HepG2 (cell line): ENCODE data around the gene DHRS13. TPM values are rescaled to one million over a fixed set of nuclear protein-coding genes. Genes with fewer than 3 reads are reported as not detected.
A peak's percentile ranks its signal among the peaks of the same experiment; 100 is the strongest.

Source experiments
- BRCA1 ChIP-seq: sonication (generic); formaldehyde crosslinking; IDR thresholded peaks from 2 replicates; pipeline ENCODE4 v1.4.0; 2020; ENCODE audit warnings: missing genetic modification reagents
- DZIP1 ChIP-seq: sonication (generic); formaldehyde crosslinking; IDR thresholded peaks from 2 replicates; pipeline ENCODE4 v1.5.0; 2020; ENCODE audit warnings: mild to moderate bottlenecking, missing genetic modification reagents
- GATAD2A ChIP-seq: IDR thresholded peaks from 2 replicates; pipeline ENCODE4 v1.6.1; 2016
- GMEB1 ChIP-seq: sonication (generic); formaldehyde crosslinking; IDR thresholded peaks from 2 replicates; pipeline ENCODE4 v1.5.1; 2020; ENCODE audit warnings: missing genetic modification reagents, mild to moderate bottlenecking, borderline replicate concordance
- KAT8 ChIP-seq: IDR thresholded peaks from 2 replicates; pipeline ENCODE4 v1.6.1; 2016; ENCODE audit warnings: missing genetic modification reagents, missing compliant biosample characterization
- KDM4B ChIP-seq: sonication (generic); formaldehyde crosslinking; IDR thresholded peaks from 2 replicates; pipeline ENCODE4 v1.4.0; 2020; ENCODE audit warnings: missing genetic modification reagents
- LRRFIP1 ChIP-seq: sonication (generic); formaldehyde crosslinking; conservative IDR thresholded peaks from 2 replicates; pipeline ENCODE4 v1.4.0; 2020; ENCODE audit warnings: missing genetic modification reagents
- NFE2L2 ChIP-seq: fragments of 150-350 bp; IDR thresholded peaks from 2 replicates; pipeline ENCODE4 v1.6.1; 2014; ENCODE audit warnings: low read length
- NKX3-1 ChIP-seq: sonication (generic); formaldehyde crosslinking; IDR thresholded peaks from 2 replicates; pipeline ENCODE4 v1.5.0; 2020; ENCODE audit warnings: missing genetic modification reagents
- NR3C1 ChIP-seq: sonication (generic); formaldehyde crosslinking; IDR thresholded peaks from 2 replicates; pipeline ENCODE4 v1.4.0; 2020; ENCODE audit warnings: missing genetic modification reagents
- TGIF2 ChIP-seq: IDR thresholded peaks from 2 replicates; pipeline ENCODE4 v1.6.1; 2016; ENCODE audit warnings: control low read depth, missing compliant biosample characterization
- TRIM24 ChIP-seq: sonication (generic); formaldehyde crosslinking; IDR thresholded peaks from 2 replicates; pipeline ENCODE4 v1.8.0; 2022; ENCODE audit warnings: mild to moderate bottlenecking, missing genetic modification reagents
- UBTF ChIP-seq: sonication (generic); formaldehyde crosslinking; IDR thresholded peaks from 2 replicates; pipeline ENCODE4 v1.4.0; 2020; ENCODE audit warnings: mild to moderate bottlenecking, missing genetic modification reagents
- ZKSCAN5 ChIP-seq: sonication (generic); formaldehyde crosslinking; IDR thresholded peaks from 2 replicates; pipeline ENCODE4 v1.5.1; 2020; ENCODE audit warnings: mild to moderate bottlenecking, missing genetic modification reagents
- ZNF564 ChIP-seq: sonication (generic); formaldehyde crosslinking; IDR thresholded peaks from 2 replicates; pipeline ENCODE4 v1.8.1; 2023; ENCODE audit warnings: mild to moderate bottlenecking, missing genetic modification reagents
- ZNF75D ChIP-seq: sonication (generic); formaldehyde crosslinking; IDR thresholded peaks from 2 replicates; pipeline ENCODE4 v1.8.1; 2023; ENCODE audit warnings: missing genetic modification reagents, mild to moderate bottlenecking, borderline replicate concordance
- polyA plus RNA-seq, 8 experiments: library from polyadenylated mRNA; depleted of rRNA in 3 of 8; stranded (reverse) in 7 of 8; unstranded in 1 of 8; fragments of >200 nt; fragmentation: Illumina TruSeq in 4 of 8; extraction: Trizol in 4 of 8; gene quantifications; 2 replicates each; pipeline versions ENCODE4 v1.2.1 to v1.2.3, GENCODE V29; 2011 to 2016; ENCODE audit warnings: low read depth in 4 of 8, missing spikeins in 1 of 8, mixed read lengths in 1 of 8; ENCODE audit not compliant: insufficient read depth in 1 of 8
- total RNA-seq, 5 experiments: library from RNA; depleted of rRNA; stranded (reverse); fragments of >200 nt; fragmentation: Illumina TruSeq; extraction: Trizol; gene quantifications; 2 replicates each; pipeline ENCODE4 v1.2.3, GENCODE V29; 2016; ENCODE audit warnings: low read depth in 1 of 5
- TF ChIP-seq, protein P1 (sequence below): sonication (generic); formaldehyde crosslinking; IDR thresholded peaks from 2 replicates; pipeline ENCODE4 v1.4.0; 2020; ENCODE audit warnings: missing genetic modification reagents, borderline replicate concordance

The DHRS13 gene
- total and polyA plus RNA-seq, 2 of the 13 experiments (the other 11 are each of a cell fraction or from before 2014, with no cell fraction given), result 11.8 to 12.6 TPM

GRCh38 chr17:28902819-28903545, at the start of gene DHRS13 (continued):
- no peak for TF ChIP-seq LRRFIP1
- TF ChIP-seq, protein P1, sequence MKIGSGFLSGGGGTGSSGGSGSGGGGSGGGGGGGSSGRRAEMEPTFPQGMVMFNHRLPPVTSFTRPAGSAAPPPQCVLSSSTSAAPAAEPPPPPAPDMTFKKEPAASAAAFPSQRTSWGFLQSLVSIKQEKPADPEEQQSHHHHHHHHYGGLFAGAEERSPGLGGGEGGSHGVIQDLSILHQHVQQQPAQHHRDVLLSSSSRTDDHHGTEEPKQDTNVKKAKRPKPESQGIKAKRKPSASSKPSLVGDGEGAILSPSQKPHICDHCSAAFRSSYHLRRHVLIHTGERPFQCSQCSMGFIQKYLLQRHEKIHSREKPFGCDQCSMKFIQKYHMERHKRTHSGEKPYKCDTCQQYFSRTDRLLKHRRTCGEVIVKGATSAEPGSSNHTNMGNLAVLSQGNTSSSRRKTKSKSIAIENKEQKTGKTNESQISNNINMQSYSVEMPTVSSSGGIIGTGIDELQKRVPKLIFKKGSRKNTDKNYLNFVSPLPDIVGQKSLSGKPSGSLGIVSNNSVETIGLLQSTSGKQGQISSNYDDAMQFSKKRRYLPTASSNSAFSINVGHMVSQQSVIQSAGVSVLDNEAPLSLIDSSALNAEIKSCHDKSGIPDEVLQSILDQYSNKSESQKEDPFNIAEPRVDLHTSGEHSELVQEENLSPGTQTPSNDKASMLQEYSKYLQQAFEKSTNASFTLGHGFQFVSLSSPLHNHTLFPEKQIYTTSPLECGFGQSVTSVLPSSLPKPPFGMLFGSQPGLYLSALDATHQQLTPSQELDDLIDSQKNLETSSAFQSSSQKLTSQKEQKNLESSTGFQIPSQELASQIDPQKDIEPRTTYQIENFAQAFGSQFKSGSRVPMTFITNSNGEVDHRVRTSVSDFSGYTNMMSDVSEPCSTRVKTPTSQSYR, result no peak; the same call in 1 of the 2 replicates
- TF ChIP-seq NR3C1 (CRISPR knock-in tag), result no peak
- no peak for TF ChIP-seq TRIM24 (CRISPR knock-in tag)
- no peak for TF ChIP-seq KDM4B (CRISPR knock-in tag)
- TF ChIP-seq NFE2L2, result no peak
- TF ChIP-seq DZIP1, result no peak
- TF ChIP-seq BRCA1 (CRISPR knock-in tag), result no peak
- TF ChIP-seq GATAD2A (CRISPR knock-in tag), result peak; percentile 86
- peak; percentile 85 for TF ChIP-seq TGIF2 (CRISPR knock-in tag)
- TF ChIP-seq ZKSCAN5 (CRISPR knock-in tag), result no peak
- TF ChIP-seq UBTF (CRISPR knock-in tag), result peak; percentile 98
- no peak; the same call in 1 of the 2 replicates for TF ChIP-seq ZNF564 (CRISPR knock-in tag)
- no peak for TF ChIP-seq NKX3-1 (CRISPR knock-in tag)
- no peak for TF ChIP-seq ZNF75D (CRISPR knock-in tag)
- peak; percentile 89 for TF ChIP-seq GMEB1 (CRISPR knock-in tag)
- TF ChIP-seq KAT8 (CRISPR knock-in tag), result peak; percentile 74; the same call in 1 of the 2 replicates
